HG03175 (cell line): ENCODE measurements around the gene ATP4B.
"Not testable (repeated sequence)": the region's sequence is repeated elsewhere in the genome, so short reads cannot be mapped to it uniquely, and the experiment has no call there.

Source experiments
- ATAC-seq: cut with Tn5 transposase; IDR thresholded peaks from one replicate; pipeline ENCODE4 v1.9.1; 2021; ENCODE audit warnings: mild to moderate bottlenecking, moderate library complexity; ENCODE audit not compliant: unreplicated experiment

ATP4B gene

DNA sequence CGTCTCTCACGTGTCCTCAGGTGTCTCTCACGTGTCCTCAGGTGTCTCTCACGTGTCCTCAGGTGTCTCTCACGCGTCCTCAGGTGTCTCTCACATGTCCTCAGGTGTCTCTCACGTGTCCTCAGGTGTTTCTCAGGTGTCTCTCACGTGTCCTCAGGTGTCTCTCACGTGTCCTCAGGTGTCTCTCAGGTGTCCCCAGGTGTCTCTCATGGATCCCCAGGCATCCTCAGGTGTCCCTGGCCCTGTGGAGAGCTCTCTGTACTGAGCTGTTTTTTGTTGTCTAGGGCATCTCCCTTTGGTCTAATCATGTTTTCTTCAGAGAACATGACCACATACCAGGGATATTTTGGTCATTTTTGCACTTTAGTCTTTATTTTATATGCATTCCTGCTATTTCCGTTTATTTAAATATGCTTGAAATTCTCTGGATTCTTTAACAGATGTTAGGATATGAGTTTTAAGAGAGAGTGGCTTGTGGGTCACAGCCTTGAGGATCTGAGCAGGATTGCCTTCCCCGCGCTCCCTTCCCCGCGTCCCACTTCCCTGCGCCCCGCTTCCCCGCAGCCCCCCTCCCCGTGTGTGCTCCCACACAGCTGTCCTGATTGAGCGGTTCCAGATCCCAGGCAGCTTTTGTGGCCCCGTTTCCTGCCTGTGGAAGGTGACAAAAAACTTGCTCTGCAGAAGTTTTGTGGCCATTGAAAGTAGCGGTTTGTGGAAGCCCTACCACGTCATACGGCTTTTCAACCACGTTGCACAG, 31.9 kb downstream of the ATP4B start:
- no peak for ATAC-seq

DNA sequence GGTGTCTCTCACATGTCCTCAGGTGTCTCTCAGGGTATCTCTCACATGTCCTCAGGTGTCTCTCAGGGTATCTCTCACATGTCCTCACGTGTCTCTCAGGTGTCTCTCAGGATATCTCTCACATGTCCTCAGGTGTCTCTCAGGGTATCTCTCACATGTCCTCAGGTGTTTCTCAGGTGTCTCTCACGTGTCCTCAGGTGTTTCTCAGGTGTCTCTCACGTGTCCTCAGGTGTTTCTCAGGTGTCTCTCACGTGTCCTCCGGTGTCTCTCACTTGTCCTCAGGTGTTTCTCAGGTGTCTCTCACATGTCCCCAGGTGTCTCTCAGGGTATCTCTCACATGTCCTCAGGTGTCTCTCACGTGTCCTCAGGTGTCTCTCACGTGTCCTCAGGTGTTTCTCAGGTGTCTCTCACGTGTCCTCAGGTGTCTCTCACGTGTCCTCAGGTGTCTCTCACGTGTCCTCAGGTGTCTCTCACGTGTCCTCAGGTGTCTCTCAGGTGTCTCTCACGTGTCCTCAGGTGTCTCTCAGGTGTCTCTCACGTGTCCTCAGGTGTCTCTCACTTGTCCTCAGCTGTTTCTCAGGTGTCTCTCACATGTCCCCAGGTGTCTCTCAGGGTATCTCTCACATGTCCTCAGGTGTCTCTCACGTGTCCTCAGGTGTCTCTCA, 33.2 kb downstream of the ATP4B start:
- not testable (repeated sequence) for ATAC-seq

DNA sequence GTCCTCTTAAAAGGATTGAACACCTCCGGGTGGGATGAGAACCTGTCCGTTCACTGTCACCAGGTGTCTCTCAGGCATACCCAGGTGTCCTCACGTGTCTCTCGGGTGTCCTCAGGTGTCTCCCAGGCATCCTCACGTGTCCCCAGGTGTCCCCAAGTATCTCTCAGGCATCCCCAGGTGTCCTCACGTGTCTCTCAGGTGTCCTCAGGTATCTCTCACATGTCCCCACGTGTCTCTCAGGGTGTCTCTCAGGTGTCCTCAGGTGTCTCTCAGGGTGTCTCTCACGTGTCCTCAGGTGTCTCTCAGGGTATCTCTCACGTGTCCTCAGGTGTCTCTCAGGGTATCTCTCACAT, 33.8 kb downstream of the ATP4B start:
- ATAC-seq = no peak

DNA sequence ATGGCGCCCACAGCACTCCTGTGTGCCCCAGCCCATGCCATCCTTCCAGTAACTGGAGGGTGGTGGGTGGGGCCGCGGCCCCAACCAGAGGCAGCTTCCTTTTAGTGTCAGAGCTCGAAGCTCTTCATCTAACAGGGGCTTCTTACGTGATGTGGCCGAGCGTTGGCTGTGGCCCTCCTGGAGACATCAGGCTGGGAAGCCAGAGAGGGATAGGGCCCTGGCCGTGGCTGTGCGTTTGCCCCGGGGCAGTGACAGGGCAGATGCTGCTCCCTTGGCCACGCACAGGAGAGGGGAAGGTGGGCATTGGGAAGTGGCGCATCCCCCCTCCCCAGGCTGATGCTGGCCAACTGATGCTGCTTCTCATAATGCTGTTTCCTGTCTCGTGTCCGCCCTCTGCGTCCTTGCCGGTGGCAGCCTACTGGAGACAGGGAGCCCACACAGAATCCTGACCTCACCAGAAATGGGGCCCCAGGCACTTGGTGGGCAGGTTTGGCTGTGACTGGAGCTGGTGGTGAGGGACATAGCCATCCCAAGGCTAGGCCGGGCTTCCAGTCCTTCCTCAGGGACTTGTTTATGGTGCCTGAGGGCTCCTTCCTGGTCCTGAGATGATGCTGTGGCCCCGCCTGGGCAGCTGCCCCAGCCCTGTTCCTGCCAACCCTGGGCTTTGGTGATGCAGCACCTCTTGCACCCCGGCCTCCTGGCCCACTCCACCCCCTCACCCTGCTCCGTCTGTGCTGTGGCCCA, 34.3 kb downstream of the ATP4B start:
- ATAC-seq = no peak

DNA sequence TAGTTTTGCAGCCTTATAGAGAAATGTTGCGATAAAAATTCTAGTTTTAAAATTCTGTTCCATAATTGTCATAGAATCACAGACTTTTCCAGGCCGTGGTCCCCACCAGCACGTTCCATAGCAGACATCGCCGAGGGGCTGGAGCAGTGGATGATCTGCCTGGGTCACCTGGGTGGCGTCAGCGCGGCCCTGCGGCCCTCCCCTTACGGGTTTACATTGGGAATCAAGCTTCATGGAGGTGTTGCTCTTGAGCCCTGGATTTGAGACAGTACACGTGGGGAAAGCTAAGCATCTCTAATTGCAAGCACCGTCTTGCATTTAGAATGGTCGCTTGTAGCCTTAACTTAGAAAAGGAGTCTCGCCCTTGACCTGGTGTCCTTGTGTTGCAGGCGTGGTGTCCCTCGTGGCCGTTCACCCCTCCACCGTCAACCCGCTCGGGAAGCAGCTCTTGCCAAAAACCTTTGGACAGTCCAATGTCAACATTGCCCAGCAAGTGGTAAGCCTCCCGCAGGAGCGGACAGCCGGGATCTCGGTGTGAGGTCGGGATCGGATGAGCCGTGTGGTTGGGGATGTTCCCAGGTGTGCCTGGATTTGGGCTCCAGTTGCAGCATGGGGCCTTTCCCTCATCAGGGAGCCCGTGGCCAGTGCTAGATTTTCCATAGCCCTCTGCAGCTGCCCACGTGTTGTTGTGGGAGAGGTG, 35.1 kb downstream of the ATP4B start:
- no peak for ATAC-seq

DNA sequence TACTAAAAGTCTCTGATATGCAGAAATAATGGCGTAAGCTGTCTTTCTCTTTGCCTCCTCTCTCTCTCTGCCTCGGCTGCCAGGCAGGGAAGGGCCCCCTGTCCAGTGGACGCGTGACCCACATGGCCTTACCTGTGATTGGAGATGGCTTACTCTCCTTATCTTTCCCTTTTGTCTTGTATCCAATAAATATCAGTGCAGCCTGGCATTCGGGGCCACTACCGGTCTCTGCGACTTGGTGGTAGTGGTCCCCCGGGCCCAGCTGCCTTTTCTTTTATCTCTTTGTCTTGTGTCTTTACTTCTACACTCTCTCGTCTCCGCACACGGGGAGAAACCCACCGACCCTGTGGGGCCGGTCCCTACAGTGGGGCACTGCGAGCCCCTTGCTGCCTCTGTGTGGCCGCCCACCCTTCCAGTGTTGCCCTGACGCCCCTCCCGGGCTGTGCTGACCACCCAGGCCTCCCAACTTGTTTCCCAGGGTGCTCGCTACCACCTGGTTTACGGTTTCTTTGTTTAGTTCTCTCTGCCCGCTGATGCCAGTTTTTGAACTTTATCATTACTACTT, 35.9 kb downstream of the ATP4B start:
- not testable (repeated sequence) for ATAC-seq

DNA sequence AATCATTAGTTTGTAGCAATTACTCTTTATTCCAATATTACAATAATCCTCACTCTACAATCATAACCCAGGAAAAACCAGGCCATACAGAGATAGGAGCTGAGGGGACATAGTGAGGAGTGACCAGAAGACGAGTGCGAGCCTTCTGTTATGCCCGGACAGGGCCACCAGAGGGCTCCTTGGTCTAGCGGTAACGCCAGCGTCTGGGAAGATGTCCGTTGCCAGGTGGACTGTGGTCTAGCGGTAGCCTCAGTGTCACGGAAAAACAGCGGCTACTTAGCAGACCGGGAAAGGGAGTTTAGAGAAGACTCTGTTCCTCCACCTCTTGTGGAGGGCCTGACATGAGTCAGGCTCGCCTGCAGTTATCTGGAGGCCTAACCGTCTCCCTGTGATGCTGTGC, 36.5 kb downstream of the ATP4B start:
- not testable (repeated sequence) for ATAC-seq

DNA sequence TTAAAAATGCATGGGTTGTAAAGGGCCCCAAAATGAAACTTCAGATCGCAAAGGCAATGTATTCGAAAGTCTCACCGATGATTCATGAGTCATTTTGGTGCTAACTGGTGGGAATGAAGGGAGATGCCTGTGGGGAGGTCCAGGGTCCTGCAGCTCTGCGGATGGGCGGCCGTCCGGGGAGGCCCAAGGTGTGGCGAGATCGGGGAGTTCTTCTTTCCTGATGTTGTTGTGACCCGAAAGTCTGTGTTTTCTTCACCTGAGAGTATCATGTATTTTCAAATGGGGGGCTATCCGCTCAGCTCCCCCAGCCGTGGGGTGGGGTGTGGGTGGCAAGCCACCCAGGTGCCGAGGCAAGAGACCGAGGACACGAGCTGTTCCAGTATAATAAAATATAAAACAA, 37.0 kb downstream of the ATP4B start:
- no peak for ATAC-seq

DNA sequence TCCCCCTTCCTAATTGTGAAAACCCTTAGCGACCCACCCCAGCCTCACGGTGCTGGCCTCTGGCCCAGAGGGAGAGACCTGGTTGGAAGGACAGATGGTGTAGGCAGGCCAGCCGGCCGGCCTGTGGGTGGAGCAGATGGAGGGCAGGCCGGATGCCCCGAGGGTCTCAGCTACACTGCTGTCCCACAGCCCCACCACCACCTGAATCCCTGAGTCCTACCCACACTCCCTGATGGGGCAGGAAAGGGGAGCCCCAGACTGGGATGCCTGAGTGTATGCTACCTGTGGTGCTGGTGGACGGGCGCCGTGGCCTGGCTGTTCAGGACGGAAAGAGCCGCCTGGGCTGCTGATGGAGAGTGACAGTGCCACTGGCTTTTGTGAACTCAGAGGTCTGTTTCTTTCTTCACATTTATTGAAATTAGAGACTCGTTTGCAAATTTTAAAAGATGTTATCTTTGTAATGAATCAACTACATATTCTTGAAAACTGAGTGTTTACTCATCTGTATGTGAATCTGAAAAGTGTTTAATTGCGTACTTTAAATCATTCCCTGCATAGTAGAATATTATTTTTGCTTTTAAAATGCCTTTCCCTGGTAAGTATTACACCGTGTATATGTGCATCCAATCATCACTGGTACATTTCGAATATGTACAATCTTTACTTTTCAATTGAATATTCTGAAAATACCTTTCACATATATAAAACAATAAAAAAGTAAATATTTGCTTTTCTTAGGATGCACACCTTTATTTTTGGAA, 37.8 kb downstream of the ATP4B start:
- no peak for ATAC-seq

DNA sequence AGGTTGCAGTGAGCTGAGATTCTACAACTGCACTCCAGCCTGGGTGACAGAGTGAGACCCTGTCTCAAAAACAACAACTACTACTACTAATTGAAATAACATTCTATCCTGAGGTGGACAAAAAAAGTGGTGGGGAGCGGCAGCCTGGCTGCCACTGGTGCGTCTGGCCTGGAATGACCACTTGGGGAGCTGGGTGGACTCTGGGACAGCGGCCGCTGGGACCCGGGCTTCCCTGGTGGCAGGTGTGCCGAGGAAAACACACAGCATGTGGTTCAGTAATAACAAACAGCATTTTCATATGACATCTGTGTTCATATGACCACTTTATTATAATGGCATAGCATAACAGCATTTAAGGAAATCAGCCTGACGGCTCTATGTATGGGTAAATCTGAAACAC, 39.5 kb downstream of the ATP4B start:
- no peak for ATAC-seq

DNA sequence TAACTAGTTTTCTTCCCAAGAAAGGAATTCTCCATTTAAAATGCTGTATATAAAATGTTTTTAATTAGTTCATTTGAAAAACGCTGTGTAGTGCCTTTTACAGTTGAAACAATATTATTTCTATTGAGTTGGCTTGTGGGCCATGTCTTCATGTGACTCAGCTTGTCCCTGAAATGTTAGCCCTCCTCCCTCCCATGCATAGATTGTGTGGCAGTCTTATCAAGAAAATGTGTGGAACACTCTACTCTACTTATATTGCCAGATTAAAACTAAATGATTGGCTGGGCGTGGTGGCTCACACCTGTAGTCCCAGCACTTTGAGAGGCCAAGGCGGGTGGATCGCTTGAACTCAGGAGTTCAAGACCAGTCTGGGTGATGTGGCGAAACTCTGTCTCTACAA, 40.0 kb downstream of the ATP4B start:
- no peak for ATAC-seq

DNA sequence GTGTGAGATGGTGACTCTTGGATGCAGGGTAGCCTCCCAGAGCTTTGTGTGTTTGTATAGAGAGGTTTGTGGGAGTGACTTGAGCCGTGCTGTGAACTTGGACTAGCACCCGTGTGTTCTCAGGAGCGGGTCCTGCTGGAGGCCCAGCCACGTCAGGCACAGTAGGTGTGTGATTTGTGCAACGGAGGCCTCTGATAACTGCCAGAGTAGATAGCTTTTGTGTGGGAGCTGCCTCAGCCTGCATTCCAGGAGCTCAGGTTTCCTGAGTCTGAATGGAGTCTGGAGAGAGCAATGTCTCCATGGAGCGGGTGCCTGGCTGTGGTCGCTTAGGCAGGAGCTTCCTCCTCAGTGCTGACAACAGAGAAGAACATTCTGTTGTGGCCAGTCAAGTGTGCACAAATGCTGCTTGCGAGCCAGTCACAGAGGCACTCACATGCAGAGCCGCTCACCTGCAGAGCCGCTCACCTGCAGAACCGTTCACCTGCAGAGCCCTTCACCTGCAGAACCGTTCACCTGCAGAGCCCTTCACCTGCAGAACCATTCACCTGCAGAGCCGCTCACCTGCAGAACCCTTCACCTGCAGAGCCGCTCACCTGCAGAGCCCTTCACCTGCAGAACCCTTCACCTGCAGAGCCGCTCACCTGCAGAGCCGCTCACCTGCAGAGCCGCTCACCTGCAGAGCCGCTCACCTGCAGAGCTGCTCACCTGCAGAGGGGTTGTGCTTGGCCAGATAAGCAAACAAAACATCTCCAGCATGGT, 40.8 kb downstream of the ATP4B start:
- ATAC-seq = no peak

DNA sequence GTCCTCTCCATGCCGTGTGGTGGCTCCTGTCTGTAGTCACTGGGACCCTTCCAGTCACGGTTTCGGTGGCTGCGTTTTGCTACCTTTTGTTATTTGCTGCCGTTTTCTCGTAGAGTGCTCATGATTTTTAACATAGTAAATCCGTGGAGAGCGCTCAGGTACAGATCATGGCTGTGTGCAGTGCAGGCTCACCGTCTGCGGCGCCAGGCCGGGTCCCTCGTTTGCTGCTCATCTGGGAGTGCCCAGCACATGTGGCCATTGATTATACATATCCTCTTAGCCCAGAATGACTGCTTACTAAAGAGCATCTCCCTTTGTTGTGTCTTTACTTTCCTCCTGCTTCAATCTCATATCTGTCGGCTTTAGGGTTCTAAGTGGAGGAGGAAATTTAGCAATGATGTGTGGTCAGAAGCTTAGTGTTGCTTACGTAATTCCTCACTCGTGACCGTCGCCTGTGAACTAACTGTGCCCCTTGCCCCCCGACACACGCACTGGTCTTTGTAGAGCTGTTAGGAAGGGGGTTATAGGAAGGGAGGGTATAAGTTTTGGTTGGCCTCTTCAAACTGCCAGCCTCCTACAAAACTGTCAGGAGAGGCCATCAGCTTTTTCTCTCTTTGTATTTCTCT, 41.6 kb downstream of the ATP4B start:
- no peak for ATAC-seq

DNA sequence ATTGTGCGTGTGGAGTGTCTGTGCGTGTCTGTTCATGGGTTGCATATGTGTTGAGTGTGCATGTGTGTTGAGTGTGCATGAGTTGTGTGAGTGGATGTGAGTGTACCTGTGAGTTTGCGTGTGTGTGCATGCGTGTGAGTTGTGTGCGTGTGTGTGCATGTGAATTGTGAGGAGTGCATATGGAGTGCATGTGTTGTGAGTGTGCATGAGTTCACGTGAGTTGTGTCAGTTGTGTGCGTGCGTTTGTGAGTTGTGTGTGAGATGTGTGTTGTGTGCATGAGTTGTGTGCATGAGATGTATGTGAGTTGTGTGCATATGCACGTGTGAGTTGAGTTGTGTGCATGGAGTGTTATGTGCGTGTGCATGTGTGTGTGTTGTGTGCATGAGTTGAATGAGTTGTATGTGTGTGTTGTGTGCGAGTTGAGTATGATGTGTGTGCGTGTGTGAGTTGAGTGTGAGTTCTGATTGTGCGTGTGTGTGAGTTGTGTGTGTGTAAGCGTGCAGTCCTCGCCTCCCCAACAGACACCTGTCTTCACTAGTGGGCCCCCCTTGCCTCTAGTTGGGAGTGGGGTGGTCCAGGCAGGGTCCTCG, 44.1 kb downstream of the ATP4B start:
- ATAC-seq = no peak

DNA sequence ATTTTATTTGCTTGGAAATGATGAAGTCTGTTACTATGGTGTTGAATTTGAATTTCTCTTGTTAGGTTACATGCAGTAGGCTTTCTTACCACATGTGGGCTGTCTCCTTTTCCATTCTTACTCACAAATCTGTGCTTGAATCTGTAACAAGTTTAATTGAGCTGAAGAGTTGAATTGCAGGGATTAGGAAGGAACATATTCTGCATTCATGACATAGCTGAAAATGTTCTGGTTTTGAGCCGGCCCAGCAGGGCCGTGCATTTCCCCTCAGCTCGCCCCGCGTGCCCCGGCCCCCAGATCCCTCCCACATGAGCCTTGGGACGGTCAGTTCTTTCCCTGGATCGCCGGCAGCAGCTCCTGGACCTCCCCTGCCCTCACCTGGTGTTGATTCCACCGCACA, 45.4 kb downstream of the ATP4B start:
- no peak for ATAC-seq

DNA sequence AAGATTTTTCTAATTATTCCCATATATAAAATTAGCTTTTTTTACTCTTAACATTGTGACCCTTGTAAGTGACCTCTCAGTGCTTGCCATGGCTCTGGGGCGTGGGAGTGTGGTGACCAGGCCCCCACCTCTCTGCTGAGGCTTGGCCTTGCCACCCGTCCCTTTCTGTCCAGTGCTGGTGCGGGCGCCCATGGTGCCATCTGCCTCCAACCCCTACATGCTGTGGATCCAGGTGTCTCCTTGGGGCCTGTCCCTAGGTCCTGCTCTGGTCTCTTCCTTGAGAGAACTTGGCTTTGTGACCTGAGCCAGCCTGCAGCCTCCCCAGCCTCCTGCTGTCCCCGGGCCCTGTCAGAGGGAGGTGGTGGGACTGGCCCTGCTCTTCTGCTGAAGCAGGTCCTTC, 46.0 kb downstream of the ATP4B start:
- ATAC-seq = no peak

DNA sequence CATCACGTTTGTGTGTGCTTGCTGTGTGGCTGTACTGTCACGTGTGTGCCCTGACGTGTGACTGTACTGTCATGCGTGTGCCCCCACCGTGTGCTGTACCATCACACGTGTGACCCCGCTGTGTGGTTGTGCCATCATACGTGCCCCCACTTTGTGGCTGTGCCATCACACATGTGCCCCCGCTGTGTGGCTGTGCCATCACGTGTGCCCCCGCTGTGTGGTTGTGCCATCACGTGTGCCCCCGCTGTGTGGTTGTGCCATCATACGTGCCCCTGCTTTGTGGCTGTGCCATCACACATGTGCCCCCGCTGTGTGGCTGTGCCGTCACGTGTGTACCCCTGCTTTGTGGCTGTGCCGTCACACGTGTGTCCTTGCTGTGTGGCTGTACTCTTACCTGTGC, 47.7 kb downstream of the ATP4B start:
- ATAC-seq = no peak

DNA sequence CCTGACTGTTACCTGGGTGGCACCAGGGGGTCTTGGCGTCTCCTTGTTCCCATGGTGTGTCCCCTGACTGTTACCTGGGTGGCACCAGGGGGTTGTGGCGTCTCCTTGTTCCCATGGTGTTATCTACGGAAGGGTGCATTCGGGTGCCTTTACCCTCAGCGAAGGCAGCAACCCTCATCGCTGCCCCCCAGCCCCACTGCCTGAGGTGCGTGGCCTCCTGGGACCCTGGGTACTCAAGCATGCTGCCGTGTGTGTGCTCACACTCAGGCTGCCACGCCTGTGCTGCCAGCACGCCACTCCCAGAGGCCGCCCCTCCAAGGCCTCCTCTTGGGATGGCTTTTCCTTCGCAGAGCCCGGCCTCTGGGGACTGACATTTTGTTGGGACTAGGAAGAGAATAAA, 48.4 kb downstream of the ATP4B start:
- ATAC-seq = no peak

DNA sequence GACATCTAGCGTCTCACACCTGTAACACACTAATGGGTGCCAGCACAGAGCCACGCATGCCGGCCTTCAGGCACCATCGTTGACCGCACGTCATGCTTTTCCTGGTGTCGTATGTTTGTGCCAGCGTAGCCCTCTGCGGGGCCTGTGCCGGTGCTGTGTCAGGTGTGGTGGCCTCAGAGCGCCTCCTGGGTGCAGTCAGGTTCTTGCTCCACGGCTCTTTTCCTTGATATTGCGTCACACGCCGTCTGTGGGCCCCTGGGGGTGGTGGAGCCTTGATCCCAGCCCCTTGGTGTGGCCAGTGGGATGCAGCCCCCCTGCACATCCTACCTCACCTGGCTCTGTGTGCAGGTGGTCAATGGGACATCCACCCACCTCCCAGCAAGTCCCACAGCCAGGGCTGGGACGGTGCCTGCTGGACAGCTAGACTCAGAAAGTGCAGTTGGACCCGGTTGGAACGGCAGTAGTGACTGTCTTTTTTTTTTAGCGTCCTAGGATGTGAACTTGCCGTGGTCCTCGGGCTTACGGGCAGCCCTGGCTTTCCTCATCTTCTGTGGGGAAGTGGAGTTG, 48.9 kb downstream of the ATP4B start:
- no peak for ATAC-seq
